ENCODE data around the gene AQP2. TPM values are rescaled to one million over a fixed set of nuclear protein-coding genes. Genes with fewer than 3 reads are reported as not detected.

The AQP2 gene
- total and polyA plus RNA-seq, 2 of the 13 experiments (the other 11 are each of a cell fraction or from before 2014, with no cell fraction given) = not detected

- TF ChIP-seq, protein P1, sequence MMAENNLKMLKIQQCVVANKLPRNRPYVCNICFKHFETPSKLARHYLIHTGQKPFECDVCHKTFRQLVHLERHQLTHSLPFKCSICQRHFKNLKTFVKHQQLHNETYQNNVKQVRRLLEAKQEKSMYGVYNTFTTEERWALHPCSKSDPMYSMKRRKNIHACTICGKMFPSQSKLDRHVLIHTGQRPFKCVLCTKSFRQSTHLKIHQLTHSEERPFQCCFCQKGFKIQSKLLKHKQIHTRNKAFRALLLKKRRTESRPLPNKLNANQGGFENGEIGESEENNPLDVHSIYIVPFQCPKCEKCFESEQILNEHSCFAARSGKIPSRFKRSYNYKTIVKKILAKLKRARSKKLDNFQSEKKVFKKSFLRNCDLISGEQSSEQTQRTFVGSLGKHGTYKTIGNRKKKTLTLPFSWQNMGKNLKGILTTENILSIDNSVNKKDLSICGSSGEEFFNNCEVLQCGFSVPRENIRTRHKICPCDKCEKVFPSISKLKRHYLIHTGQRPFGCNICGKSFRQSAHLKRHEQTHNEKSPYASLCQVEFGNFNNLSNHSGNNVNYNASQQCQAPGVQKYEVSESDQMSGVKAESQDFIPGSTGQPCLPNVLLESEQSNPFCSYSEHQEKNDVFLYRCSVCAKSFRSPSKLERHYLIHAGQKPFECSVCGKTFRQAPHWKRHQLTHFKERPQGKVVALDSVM (CRISPR knock-in tag; IDR thresholded peaks at IDR 0.05) = peak; percentile 74
- TF ChIP-seq, protein P2, sequence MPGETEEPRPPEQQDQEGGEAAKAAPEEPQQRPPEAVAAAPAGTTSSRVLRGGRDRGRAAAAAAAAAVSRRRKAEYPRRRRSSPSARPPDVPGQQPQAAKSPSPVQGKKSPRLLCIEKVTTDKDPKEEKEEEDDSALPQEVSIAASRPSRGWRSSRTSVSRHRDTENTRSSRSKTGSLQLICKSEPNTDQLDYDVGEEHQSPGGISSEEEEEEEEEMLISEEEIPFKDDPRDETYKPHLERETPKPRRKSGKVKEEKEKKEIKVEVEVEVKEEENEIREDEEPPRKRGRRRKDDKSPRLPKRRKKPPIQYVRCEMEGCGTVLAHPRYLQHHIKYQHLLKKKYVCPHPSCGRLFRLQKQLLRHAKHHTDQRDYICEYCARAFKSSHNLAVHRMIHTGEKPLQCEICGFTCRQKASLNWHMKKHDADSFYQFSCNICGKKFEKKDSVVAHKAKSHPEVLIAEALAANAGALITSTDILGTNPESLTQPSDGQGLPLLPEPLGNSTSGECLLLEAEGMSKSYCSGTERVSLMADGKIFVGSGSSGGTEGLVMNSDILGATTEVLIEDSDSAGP (CRISPR knock-in tag; IDR thresholded peaks at IDR 0.05; ENCODE audit: borderline replicate concordance) = peak; percentile 80
- TF ChIP-seq ZFP62 (CRISPR knock-in tag; IDR thresholded peaks at IDR 0.05) = no peak
- TF ChIP-seq FOXP1 (IDR thresholded peaks at IDR 0.05) = no peak
- TF ChIP-seq FOXP1 (CRISPR knock-in tag; IDR thresholded peaks at IDR 0.05) = 0 out of 2 replicates have a peak, but pooled peaks have one; percentile 20
- TF ChIP-seq ISL2 (CRISPR knock-in tag; IDR thresholded peaks at IDR 0.05) = peak; percentile 66; the same call in 1 of the 2 replicates
- TF ChIP-seq ZNF263 (CRISPR knock-in tag; IDR thresholded peaks at IDR 0.05) = peak; percentile 51; the same call in 1 of the 2 replicates
- TF ChIP-seq ATF1 (CRISPR knock-in tag; IDR thresholded peaks at IDR 0.05) = peak; percentile 26; the same call in 1 of the 2 replicates
- no peak for TF ChIP-seq ZNF816 (CRISPR knock-in tag; IDR thresholded peaks at IDR 0.05; ENCODE audit: borderline replicate concordance)
- peak; percentile 60 for TF ChIP-seq PPARG (CRISPR knock-in tag; conservative IDR thresholded peaks at IDR 0.05)
- TF ChIP-seq ONECUT2 (CRISPR knock-in tag; IDR thresholded peaks at IDR 0.05) = peak; percentile 95
- peak; percentile 67 for TF ChIP-seq GATAD2A (CRISPR knock-in tag; IDR thresholded peaks at IDR 0.05)
- TF ChIP-seq EP300 (IDR thresholded peaks at IDR 0.05; ENCODE audit: low read depth in 2 of 2, low read length in 2 of 2) = peak in 1 of 2 experiments; percentile 42; a peak in 1 of 4 replicates
- no peak for TF ChIP-seq EP300 (CRISPR knock-in tag; IDR thresholded peaks at IDR 0.05; ENCODE audit: borderline replicate concordance)
- TF ChIP-seq POLR2AphosphoS2 (IDR thresholded peaks at IDR 0.05; ENCODE audit: low read depth, low read length) = no peak
- peak; percentile 50 for TF ChIP-seq NCOA2 (CRISPR knock-in tag; IDR thresholded peaks at IDR 0.05)
- TF ChIP-seq, protein P3, sequence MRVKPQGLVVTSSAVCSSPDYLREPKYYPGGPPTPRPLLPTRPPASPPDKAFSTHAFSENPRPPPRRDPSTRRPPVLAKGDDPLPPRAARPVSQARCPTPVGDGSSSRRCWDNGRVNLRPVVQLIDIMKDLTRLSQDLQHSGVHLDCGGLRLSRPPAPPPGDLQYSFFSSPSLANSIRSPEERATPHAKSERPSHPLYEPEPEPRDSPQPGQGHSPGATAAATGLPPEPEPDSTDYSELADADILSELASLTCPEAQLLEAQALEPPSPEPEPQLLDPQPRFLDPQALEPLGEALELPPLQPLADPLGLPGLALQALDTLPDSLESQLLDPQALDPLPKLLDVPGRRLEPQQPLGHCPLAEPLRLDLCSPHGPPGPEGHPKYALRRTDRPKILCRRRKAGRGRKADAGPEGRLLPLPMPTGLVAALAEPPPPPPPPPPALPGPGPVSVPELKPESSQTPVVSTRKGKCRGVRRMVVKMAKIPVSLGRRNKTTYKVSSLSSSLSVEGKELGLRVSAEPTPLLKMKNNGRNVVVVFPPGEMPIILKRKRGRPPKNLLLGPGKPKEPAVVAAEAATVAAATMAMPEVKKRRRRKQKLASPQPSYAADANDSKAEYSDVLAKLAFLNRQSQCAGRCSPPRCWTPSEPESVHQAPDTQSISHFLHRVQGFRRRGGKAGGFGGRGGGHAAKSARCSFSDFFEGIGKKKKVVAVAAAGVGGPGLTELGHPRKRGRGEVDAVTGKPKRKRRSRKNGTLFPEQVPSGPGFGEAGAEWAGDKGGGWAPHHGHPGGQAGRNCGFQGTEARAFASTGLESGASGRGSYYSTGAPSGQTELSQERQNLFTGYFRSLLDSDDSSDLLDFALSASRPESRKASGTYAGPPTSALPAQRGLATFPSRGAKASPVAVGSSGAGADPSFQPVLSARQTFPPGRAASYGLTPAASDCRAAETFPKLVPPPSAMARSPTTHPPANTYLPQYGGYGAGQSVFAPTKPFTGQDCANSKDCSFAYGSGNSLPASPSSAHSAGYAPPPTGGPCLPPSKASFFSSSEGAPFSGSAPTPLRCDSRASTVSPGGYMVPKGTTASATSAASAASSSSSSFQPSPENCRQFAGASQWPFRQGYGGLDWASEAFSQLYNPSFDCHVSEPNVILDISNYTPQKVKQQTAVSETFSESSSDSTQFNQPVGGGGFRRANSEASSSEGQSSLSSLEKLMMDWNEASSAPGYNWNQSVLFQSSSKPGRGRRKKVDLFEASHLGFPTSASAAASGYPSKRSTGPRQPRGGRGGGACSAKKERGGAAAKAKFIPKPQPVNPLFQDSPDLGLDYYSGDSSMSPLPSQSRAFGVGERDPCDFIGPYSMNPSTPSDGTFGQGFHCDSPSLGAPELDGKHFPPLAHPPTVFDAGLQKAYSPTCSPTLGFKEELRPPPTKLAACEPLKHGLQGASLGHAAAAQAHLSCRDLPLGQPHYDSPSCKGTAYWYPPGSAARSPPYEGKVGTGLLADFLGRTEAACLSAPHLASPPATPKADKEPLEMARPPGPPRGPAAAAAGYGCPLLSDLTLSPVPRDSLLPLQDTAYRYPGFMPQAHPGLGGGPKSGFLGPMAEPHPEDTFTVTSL (CRISPR knock-in tag; IDR thresholded peaks at IDR 0.05; ENCODE audit: borderline replicate concordance) = 0 out of 2 replicates have a peak, but pooled peaks have one; percentile 48
- 0 out of 2 replicates have a peak, but pooled peaks have one; percentile 49 for TF ChIP-seq PITX1 (CRISPR knock-in tag; IDR thresholded peaks at IDR 0.05)
- TF ChIP-seq THRA (CRISPR knock-in tag; IDR thresholded peaks at IDR 0.05; ENCODE audit: borderline replicate concordance) = peak; percentile 39; the same call in 1 of the 2 replicates
These were observed 30.2 kb downstream of the AQP2 start (continued) for GRCh38 chr12:49980501-49981349.

All from HepG2 (cell line).